A549 (cell line): ENCODE measurements around the gene PTGS2.

ENCODE experiments used
- CTCF ChIP-seq: fragments of >200 bp; sonication (Bioruptor Twin); formaldehyde crosslinking; IDR thresholded peaks from 3 replicates; pipeline ENCODE4 v1.5.1; 2016
- RCOR1 ChIP-seq: fragments of 150-350 bp; IDR thresholded peaks from 2 replicates; pipeline ENCODE4 v1.6.1; 2014; ENCODE audit warnings: antibody characterized with exemption, low read length, low read depth

- TF ChIP-seq CTCF (no peak), RCOR1 (no peak)
Measured at GRCh38 chr1:186659890-186660341, 20.3 kb downstream of the PTGS2 start.
